Stimulated activated CD4-positive, alpha-beta T cell treated with anti-CD3 and anti-CD28 coated beads, Interleukin-1b, Interleukin-23, amount 100 ng/mL, for 48 hours (primary cell): ENCODE measurements around the gene MAST3.

Experiments used
- DNase-seq: peaks from one replicate; pipeline ENCODE4 v3.0.0-alpha.2; 2020

The MAST3 gene

DNA sequence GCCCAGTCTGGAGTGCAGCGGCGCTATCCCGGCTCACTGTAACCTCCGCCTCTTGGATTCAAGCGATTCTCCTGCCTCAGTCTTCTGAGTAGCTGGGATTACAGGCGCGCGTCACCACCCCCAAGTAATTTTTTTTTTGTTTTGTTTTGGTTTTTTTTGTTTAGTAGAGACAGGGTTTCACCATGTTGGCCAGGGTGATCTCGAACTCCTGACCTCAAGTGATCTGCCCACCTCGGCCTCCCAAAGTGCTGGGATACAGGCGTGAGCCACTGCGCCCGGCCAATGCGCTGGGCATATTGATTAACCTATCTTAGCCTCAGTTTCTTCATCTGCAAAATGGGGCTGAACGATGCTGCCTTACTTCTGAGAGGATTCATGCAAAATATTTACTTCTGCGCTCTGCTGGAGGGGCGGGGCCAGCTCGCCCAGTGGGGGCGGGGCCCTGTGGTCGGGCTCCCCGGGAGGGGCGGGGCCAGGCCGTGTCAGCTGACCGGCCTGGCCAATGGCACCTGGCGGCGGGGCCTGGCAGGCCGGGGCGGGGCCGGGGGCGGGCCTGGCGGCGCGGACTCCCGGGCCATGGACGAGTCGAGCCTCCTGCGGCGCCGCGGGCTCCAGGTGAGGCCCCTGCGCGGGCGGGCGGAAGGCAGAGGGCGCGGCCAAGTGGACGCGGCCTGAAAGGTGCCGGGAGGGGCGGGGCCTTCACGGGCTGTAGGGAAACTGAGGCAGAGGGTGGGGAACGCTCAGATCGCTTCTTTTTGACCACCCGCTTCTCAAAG, at the start of gene MAST3:
TSS of gene MAST3 (plus strand) at position 562 of the 776 bp plus-strand sequence. CDS start at position 577, 15 bp downstream.
- DNase-seq, result peak; percentile 92

GRCh38 chr19:18049385-18049784, 48.2 kb upstream of the MAST3 start:
- no peak for DNase-seq

DNA sequence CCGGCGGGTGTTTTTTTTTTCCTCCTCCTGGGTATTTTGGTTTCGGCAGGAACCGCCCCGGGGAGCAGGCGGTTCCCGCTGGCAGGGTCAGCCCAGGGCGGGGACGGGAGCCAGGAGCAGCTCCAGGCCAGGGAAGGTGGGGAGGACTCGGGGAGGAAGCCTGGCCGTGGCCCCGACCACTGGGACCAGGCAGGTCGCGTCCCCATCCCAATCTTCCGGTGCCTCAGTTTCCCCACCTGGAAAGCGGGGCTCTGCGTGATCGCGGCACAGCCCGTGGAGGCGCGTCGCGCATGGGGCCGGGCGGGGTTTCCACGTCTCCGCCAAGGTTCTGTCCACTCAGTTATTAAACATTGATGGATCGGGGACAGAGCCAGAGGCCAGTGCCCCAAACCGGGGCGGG, 45.7 kb upstream of the MAST3 start:
- DNase-seq, result no peak

- DNase-seq, result no peak
These were observed 43.9 kb upstream of the MAST3 start for GRCh38 chr19:18053576-18054219.

DNA sequence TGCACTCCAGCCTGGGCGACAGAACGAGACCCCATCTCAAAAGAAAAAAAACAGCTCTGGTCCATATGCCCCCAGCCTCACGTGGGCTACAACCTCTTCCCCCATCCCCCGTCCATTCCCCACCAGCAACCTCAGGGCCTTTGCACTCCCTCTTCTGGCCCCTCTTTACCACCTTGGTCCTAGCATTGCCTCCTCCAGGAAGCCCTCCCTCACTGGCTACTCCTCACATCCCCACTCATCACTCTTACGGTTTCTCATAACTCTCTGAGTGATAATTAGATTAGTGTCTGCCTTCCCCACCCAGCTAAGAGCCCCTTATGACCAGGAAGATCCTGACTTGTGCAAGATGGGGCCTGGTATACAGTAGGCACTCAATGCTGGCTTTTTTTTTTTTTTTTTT, 41.6 kb upstream of the MAST3 start:
- no peak for DNase-seq

- no peak for DNase-seq
These were observed 40.0 kb upstream of the MAST3 start for GRCh38 chr19:18057557-18057956.

DNA sequence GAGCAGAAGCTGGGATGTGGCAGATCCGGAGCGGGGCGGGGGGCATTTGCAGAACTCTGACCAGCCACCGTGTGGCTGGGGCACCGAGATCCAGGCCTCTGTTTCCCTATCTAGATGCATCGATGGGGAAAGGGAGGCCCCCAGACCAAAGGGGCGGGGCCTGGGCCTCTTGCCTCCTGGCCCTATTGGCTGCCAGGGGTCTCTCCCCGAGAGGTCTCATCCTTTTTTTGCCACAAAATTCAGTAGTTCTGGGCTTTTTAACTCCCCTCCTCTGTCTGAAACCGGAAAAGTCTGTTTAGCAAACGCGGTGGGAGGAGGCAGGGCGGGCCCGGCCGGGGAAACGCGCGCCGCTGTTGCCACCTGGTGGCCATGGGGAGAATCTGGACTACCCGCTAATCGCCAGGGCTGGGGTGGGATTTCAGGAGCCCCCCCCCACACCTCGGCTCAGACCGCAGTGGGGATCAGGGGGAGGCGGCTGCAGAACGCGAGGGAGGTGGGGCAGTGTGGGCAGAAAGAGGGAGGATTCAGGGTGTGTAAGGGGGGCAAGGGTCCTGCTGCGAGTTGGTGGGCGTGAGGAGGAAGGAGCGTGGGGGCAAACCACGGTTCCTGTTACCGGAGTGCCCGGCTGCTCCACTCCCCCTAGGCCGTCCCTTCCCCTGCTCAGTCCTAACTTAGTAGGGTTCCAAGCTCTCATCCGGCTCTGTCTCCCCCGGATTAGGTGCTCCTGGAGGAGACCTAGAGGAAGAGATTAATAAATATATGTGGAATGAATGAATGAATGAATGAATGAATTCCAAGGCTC, 39.2 kb upstream of the MAST3 start:
- DNase-seq, result peak; percentile 74

DNA sequence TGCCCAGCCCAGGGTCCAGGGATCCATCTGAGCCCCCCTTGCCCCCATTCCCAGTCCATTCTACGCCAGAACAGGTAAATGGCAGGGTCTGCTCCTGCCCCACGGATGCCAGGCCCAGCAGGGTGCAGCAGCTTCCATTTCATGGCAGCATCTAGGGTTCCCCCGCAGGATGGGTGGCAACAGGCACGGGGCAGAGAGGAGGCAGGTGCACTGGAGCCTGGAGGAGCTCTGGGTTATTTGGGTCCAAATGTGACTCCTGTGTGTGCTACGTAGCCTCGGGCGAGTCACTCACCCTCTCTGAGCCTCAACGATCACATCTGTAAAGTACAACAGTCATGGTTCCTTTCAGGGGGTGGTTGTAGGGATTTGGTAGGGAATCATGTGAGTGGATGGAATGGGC, 38.3 kb upstream of the MAST3 start:
- DNase-seq, result no peak

GRCh38 chr19:18059902-18060301, 37.7 kb upstream of the MAST3 start:
- no peak for DNase-seq

- DNase-seq, result no peak
These were observed 37.1 kb upstream of the MAST3 start for GRCh38 chr19:18060472-18060871.

DNA sequence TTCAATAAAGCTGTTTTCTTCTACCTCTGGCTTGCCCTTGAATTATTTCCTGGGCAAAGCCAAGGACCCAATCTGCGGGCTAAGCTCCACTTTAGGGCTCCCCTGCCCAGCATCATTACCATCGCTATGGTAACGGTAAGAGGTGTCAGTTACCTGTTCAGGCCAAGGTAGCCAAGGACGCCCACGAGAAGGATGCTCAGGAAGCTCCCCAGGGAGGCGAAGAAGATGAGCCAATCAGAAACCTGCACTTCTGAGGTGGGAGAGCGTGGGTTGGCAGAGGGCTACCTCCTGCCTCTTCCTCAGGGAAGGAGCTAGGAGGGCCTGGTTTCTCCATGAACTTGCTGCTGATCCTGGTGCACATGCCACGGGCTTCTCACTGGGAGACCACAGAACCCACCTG, 35.5 kb upstream of the MAST3 start:
- DNase-seq, result no peak

- DNase-seq, result peak; percentile 31
These were observed 34.1 kb upstream of the MAST3 start for GRCh38 chr19:18063463-18063862.

GRCh38 chr19:18065173-18065495, 32.4 kb upstream of the MAST3 start:
- no peak for DNase-seq

GRCh38 chr19:18068395-18068794, 29.2 kb upstream of the MAST3 start:
- no peak for DNase-seq

DNA sequence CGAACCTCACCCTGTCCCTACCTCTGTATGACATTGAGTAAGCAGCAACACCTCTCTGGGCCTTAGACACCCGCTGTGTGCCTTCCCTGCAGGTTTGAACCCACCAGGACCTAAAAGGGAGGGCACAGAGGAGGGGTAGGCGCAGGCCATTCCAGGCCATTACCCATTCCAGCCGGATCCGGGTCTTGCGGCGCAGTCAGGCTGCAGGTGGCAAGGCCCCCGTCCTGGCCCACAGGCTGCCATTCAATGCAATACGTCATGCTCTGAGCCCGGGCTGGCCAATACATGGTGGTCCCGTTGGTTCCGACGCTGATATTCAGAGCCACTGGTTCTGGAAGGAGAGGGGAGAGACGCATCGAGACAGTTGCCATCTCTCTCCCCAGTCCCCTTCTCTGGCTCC, 28.2 kb upstream of the MAST3 start:
- DNase-seq, result no peak

- no peak for DNase-seq
These were observed 27.4 kb upstream of the MAST3 start for GRCh38 chr19:18070181-18070580.

DNA sequence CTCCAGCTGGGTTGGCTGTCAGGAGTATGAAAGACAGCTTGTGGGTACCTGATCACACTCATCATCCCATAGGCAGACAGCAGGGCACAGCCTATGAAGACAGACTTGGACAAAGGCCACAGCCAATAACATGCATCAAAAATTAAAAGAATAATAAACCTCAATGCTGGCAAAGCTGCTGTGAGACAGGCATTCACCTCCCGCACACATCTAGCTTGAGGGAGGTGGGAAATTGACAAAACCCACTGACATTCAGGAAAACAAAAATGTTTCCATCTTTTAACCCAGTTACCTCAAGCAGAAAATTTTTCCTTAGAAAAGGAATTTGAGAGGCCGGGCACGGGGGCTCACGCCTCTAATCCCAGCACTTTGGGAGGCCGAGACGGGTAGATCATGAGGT, 25.2 kb upstream of the MAST3 start:
- no peak for DNase-seq

GRCh38 chr19:18073197-18073596, 24.4 kb upstream of the MAST3 start:
- no peak for DNase-seq

DNA sequence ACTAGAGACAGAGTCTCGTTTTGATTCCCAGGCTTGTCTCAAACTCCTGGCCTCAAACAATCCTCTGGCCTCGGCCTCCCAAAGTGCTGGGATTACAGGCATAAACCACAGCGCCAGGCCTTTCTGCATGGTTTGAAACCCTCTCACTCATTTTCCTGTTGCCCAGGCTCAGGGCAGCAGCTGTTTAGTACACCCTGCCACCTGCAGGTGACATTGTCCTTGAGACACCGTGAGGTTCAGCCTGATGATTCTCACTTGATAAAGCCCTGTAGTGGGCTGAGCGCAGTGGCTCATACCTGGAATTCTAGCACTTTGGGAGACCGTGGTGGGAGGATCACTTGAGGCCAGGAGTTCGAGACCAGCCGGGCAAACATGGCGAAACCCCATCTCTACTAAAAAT, 23.4 kb upstream of the MAST3 start:
- DNase-seq, result no peak

GRCh38 chr19:18083929-18084684, 13.5 kb upstream of the MAST3 start:
- no peak for DNase-seq

GRCh38 chr19:18085702-18086457, 11.7 kb upstream of the MAST3 start:
- DNase-seq, result no peak

DNA sequence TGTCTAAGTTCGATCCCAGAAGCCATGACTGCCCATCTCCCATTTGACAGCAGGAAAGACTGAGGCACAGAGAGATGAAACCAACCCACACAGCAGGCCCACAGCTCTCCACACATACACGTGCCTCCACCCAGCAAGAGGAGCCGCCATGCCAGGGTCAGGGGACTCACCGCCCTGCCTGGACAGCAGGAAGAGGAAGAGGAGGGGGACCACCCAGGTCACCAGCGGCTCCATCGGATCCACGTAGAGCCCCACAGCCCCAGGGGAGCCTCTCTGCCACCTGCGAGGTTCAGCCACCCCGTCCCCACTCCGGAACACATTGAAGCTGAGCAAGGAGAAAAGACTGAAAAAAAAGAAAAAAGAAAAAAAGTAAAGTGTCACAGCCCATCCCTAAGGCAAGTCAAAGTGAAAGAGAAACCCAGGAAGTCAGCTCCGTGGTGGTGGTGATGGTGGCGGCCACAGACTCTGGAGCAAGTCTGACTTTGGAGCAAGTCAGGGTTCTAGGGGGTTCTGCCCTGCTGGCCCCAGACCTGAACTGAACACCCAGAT, 10.9 kb upstream of the MAST3 start, which contains the start of gene IL12RB1:
TSS of gene IL12RB1 (minus strand) at position 345 of the 549 bp plus-strand sequence. CDS start at position 234, 111 bp downstream.
- peak; percentile 69 for DNase-seq
